Cardiac fibroblast (primary cell): Measurements from ENCODE around the gene KYAT1.

Source experiments
- DNase-seq, 2 donors: peaks; one replicate each; pipeline versions ENCODE4 v3.0.0 to v3.0.0-alpha.2; 2010; ENCODE audit warnings: low read depth in 2 of 2
- H3K4me3 ChIP-seq, 2 donors: replicated peaks in 1 of 2; 1 replicate in 1 of 2; 2 replicates in 1 of 2; pipeline ENCODE4 v1.5.1; 2011; ENCODE audit warnings: low read depth in 2 of 2, low read length in 2 of 2, mild to moderate bottlenecking in 2 of 2, moderate library complexity in 1 of 2
- CTCF ChIP-seq: IDR thresholded peaks from one replicate; pipeline ENCODE4 v1.5.1; 2011; ENCODE audit warnings: low read depth, mild to moderate bottlenecking, low read length, inconsistent platforms

KYAT1 gene

DNA sequence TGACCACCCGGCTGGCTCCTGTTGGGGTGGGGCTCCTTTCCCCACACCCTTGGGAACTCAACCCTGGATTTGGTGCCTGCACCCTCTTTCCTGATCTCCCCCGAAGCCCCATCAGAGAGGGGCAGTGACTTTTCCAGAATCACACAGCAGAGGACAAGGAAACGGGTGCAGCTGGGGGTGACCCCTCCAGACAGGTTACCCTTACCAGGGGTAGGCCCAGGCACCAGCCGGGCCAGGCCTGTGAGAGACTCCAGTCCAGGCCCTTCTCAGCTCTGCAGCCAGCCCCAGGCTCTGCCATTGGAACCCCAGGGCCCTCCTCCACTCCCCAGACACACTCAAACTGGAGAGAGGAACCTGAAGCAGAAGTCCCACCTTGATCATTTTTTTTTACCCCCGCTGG is 20.1 kb upstream of the KYAT1 start:
- no peak overlapping the region for H3K4me3 ChIP-seq
- TF ChIP-seq CTCF, result no peak
- no peak for DNase-seq

DNA sequence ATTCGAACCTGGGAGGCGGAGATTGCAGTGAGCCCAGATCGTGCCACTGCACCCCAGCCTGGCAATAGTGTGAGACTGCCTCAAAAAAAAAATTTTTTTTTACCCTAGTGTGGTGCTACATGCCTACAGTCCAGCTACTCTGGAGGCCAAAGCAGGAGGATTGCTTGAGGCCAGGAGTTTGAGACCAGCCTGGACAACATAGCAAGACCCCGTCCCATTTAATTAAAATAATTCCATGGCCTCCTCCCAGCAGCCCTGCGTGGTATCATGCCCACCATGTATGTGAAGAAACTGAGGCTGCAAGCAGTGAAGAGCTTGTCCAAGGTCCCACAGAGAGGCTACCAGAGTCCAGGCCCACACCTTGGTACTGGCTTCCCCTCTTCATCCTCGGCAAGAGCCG is 19.6 kb upstream of the KYAT1 start:
- TF ChIP-seq CTCF, result no peak
- no peak for DNase-seq
- no peak overlapping the region for H3K4me3 ChIP-seq

GRCh38 chr9:128899566-128900322 is 18.0 kb upstream of the KYAT1 start:
- H3K4me3 ChIP-seq, result no peak overlapping the region
- no peak for TF ChIP-seq CTCF
- DNase-seq, result peak in 1 of 2 donors; percentile 24

DNA sequence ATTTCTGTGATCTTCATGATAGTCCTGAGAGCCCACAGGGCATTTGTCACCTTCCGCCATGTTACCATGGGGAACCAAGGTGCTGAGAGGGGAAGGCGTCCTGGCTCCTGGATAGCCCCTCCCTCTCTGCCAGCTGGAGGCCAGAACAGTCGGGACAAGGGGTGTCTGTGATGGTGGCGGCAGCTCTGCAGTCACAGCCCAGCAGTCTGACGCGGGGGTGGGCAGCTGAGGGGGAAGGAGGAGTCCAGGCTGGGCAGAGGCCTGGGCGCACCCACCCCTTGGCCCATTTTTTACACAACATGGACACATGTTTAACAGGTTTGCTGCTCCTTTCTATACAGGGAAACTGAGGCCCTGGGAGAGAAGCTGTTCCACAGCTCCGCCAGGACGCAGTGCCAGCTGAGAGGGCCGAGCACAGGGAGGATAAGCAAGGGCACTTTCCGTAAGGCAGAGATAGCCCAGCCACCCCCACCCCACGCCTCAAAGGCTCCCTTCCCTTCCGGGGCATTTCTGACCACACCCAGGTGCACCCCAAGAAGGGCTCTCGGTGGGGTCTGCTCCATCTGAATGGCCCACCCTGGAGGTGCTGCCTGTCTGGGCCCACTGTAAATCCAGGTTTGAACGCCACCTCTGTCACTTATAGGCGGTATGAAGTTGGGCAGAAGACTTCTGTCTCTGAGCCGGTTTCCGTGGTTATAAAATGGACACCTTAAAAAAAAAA is 17.3 kb upstream of the KYAT1 start:
- no peak overlapping the region for H3K4me3 ChIP-seq
- no peak for DNase-seq
- no peak for TF ChIP-seq CTCF

GRCh38 chr9:128898382-128898781 is 16.6 kb upstream of the KYAT1 start:
- no peak overlapping the region for H3K4me3 ChIP-seq
- no peak for TF ChIP-seq CTCF
- no peak for DNase-seq

DNA sequence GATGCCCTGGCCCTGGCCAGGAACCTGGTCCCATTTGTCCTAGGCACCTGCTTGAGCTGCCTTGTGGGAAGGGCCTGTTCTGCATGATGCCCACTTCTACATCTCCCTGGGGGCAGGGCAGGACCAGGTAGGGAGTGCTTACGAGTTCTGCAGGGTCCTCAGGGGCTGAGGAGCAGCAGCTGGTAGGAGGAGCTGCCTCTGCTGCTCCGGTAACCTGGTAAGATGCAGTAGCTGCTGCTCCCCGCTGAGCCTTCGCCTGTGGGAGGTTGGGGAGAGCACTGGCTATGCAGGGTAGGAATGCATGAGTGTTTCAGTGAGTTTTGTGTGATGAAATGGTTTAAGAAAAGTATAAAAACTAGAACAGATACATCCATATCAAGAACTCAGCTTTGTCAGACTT is 13.8 kb upstream of the KYAT1 start:
- TF ChIP-seq CTCF, result no peak
- no peak overlapping the region for H3K4me3 ChIP-seq
- no peak for DNase-seq

DNA sequence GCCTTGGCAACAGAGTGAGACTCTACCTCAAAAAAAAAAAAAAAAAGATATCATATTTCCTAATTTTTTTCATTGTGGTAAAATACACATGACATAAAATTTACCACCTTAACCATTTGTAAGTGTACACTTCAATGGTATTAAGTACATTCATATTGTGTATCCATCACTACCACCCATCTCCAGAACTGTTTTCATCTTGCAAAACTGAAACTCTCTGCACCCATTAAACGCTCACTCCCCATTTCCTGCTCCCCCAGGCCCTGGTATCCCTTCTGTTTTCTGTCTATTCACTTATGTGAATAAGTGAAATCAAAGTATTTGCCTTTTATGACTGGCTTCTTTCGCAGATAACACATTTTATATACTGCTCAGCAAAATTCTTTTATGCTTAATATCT is 13.0 kb upstream of the KYAT1 start:
- TF ChIP-seq CTCF, result no peak
- H3K4me3 ChIP-seq, result no peak overlapping the region
- no peak for DNase-seq
